ENCODE data around the gene PTPRN2. TPM values are rescaled to one million over a fixed set of nuclear protein-coding genes. Genes with fewer than 3 reads are reported as not detected.

Gene PTPRN2
- total and polyA plus RNA-seq, 8 donors: 12.2 to 49.2 (median 31.8) TPM

GRCh38 chr7:157753713-157754415, 833.8 kb downstream of the PTPRN2 start:
- intact Hi-C loops (cut with DNase I): no loop called here
- DNase-seq (no peak), ATAC-seq (no peak), FAIRE-seq (no peak)
- Histone ChIP-seq H3K9me3 (no peaks in the 10 kb centered on the region), H3K4me1 (no peaks in the 10 kb centered on the region), H3K27ac (no peak overlapping the region), H3K36me3 (no peaks in the 10 kb centered on the region), H3K4me3 (no peak overlapping the region), H3K27me3 (no peaks in the 10 kb centered on the region)
- TF ChIP-seq CTCF (IDR thresholded peaks at IDR 0.05): no peak
- 90% methylated on average over 21 of the region's 21 CpGs for WGBS, 2 donors

- no peak overlapping the region for H3K27ac ChIP-seq
- FAIRE-seq (no peak), DNase-seq (no peak), ATAC-seq (no peak)
- intact Hi-C loops (cut with DNase I): no loop called here
- no peaks in the 10 kb centered on the region for H3K9me3 ChIP-seq
- H3K27me3 ChIP-seq: no peaks in the 10 kb centered on the region
- no peak overlapping the region for H3K4me3 ChIP-seq
- TF ChIP-seq CTCF (IDR thresholded peaks at IDR 0.05): no peak
- no peaks in the 10 kb centered on the region for H3K4me1 ChIP-seq
- H3K36me3 ChIP-seq: no peaks in the 10 kb centered on the region
- WGBS, 2 donors: 85 to 86% methylated on average over 18 of the region's 18 CpGs
Observed at GRCh38 chr7:157752832-157753291, 834.8 kb downstream of the PTPRN2 start.

- no peak for TF ChIP-seq CTCF (IDR thresholded peaks at IDR 0.05)
- Histone ChIP-seq H3K36me3 (no peaks in the 10 kb centered on the region), H3K27ac (no peak overlapping the region), H3K27me3 (no peaks in the 10 kb centered on the region), H3K4me3 (no peak overlapping the region), H3K9me3 (no peaks in the 10 kb centered on the region), H3K4me1 (no peaks in the 10 kb centered on the region)
- WGBS, 2 donors: 91 to 94% methylated on average over 27 of the region's 27 CpGs
- FAIRE-seq: no peak
- ATAC-seq: no peak
- DNase-seq: peak in 1 of 6 donors; percentile 49
- intact Hi-C loops (cut with DNase I): no loop called here
Observed at GRCh38 chr7:157751951-157752673, 835.5 kb downstream of the PTPRN2 start.

- Histone ChIP-seq H3K4me1 (no peaks in the 10 kb centered on the region), H3K4me3 (no peak overlapping the region), H3K36me3 (no peaks in the 10 kb centered on the region), H3K9me3 (no peaks in the 10 kb centered on the region), H3K27me3 (no peaks in the 10 kb centered on the region), H3K27ac (no peak overlapping the region)
- no peak for TF ChIP-seq CTCF (IDR thresholded peaks at IDR 0.05)
- 86 to 88% methylated on average over 22 of the region's 22 CpGs for WGBS, 2 donors
- DNase-seq: peak in 1 of 6 donors; percentile 20
- no peak for ATAC-seq
- FAIRE-seq: no peak
- intact Hi-C loops (cut with DNase I): no loop called here
Observed at GRCh38 chr7:157751406-157751805, 836.2 kb downstream of the PTPRN2 start.

- no peaks in the 10 kb centered on the region for H3K4me1 ChIP-seq
- intact Hi-C loops (cut with DNase I): no loop called here
- ATAC-seq (no peak), DNase-seq (peak in 1 of 6 donors; percentile 18), FAIRE-seq (no peak)
- H3K27ac ChIP-seq: no peak overlapping the region
- H3K4me3 ChIP-seq: no peak overlapping the region
- WGBS, 2 donors: 83% methylated on average over 6 of the region's 6 CpGs
- H3K9me3 ChIP-seq: no peaks in the 10 kb centered on the region
- no peaks in the 10 kb centered on the region for H3K36me3 ChIP-seq
- no peak for TF ChIP-seq CTCF (IDR thresholded peaks at IDR 0.05)
- H3K27me3 ChIP-seq: no peaks in the 10 kb centered on the region
Observed at GRCh38 chr7:157750291-157750690, 837.3 kb downstream of the PTPRN2 start.
